GM10266 (cell line): Measurements from ENCODE around the gene AGAP5.
A peak's percentile ranks its signal among the peaks of the same experiment; 100 is the strongest.
"Not testable (repeated sequence)": the region's sequence is repeated elsewhere in the genome, so short reads cannot be mapped to it uniquely, and the experiment has no call there.

Experiments used
- DNase-seq: peaks from one replicate; pipeline ENCODE4 v3.0.0; 2012; ENCODE audit errors: extremely low spot score
- CTCF ChIP-seq: IDR thresholded peaks from 2 replicates; pipeline ENCODE4 v1.5.1; 2012; ENCODE audit warnings: mild to moderate bottlenecking, low read depth; ENCODE audit not compliant: control insufficient read depth, insufficient read depth; ENCODE audit errors: missing control alignments

AGAP5 gene

DNA sequence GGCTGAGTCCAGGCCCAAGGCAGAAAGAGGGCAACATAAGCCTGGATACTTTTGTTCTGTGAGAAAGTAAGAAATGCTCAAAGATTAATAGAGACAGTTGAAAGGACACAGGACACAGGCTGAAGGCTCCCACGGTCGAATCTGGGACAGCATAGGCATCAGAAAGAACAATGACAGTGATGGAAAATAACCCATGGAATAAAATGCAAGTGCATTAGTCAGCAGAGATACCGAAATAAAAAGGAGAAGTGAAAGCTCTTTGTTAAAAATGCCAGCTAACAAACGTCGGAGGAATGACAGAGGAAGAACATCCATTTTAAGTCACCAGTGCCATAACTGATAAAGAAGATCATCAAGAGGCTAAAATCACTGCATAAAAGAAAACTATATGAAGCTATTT lies 19.6 kb upstream of the AGAP5 start:
- no peak for TF ChIP-seq CTCF
- DNase-seq = peak; percentile 44

DNA sequence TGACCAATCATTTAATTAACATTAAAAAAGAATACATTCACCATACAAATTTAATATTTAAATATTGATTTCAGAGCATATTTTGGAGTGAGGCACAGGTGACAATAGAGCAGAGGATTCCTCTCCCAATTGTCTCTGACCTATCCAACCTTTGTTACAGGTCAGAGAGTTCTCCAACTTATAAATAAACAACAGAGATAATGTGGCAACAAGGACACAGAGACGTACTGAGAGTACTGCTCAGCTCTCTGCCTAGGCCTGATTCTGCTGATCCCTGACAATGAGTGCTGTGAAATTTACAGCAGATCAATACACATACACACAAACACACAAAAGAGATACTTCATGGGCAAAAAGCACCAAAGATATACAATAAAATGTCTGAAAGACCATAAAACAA lies 18.3 kb upstream of the AGAP5 start:
- no peak for TF ChIP-seq CTCF
- no peak for DNase-seq

- DNase-seq = not testable (repeated sequence)
Observed at GRCh38 chr10:73715179-73716156, 17.6 kb upstream of the AGAP5 start.

- not testable (repeated sequence) for DNase-seq
Observed at GRCh38 chr10:73714483-73714882, 16.6 kb upstream of the AGAP5 start.

GRCh38 chr10:73713912-73714311 lies 16.0 kb upstream of the AGAP5 start:
- DNase-seq = not testable (repeated sequence)

DNA sequence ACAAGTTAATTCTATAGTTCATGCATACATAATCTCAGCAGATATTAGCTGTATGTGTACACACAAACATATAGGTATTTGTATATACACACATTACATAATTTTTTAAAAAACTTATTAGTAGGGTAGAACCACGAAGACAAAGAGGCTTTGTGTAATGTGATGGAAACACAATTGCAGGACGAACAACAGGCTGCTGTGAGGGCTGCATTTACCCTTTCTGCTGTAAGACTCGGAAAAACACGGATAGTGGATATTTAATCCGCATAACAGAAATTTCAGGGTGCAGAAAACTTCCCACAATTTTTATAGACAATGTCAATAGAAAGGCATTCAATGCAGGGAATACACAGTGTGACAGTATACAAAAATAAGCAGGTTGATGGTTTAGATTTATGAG lies 13.8 kb upstream of the AGAP5 start:
- not testable (repeated sequence) for DNase-seq

DNA sequence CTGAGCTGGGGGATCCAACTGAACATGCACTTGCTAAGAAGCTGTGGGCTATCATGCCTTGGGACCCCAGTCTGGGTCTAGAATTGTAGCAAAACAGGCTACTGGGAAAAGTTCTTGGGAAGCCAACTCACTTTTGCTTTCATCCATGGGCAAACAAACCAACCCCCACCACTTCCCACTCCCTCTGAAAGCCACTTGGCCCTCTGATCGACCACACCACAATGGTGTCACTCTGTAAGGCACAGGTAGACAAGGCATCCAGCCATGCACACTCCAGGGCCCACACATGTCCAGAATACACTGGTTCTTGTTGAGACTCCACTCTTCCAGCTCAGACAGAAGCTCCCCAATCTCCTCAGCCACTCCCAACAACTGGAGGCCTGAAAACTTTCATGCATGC lies 10.2 kb upstream of the AGAP5 start:
- not testable (repeated sequence) for DNase-seq

DNA sequence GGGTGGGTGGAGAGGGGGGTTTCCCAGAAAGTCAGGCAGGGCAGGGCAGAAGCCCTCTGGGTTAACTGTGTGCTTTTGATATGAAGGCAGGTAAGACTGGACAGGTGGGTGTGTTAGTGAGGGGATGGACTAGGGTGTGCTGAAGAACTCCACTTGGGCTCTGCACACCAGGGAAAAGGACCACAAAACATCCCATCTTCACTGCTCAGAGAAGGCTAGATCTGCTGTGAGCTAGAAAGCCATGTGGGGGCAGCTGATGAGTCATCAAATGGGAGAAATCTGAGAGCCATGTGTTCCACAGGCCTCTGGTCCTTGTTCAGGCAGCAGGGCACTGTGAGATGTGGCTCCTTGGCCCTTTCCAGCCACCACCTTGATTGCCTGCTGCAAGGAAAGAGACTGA lies 9.7 kb upstream of the AGAP5 start:
- not testable (repeated sequence) for DNase-seq

DNA sequence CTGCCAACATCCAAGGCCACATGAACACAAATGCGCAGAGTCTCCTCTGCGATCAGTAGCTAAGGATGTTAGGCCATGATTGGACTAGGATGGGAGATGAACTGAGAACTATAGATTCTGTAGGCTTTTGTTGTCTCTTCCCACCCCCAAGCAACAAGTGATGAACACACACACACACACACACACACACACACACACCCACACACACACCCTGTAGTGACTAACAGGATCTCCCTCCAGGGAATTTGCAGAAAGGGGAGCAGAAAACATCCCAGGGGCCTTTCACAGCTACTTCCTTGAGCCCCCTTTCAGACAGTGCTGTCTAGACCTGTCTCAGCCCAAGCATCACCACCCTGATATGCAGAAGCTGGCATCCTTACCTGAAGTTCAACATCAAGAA lies 8.6 kb upstream of the AGAP5 start:
- DNase-seq = not testable (repeated sequence)

GRCh38 chr10:73705506-73706072 lies 7.7 kb upstream of the AGAP5 start:
- not testable (repeated sequence) for DNase-seq

GRCh38 chr10:73703924-73704323 lies 6.0 kb upstream of the AGAP5 start:
- not testable (repeated sequence) for DNase-seq

DNA sequence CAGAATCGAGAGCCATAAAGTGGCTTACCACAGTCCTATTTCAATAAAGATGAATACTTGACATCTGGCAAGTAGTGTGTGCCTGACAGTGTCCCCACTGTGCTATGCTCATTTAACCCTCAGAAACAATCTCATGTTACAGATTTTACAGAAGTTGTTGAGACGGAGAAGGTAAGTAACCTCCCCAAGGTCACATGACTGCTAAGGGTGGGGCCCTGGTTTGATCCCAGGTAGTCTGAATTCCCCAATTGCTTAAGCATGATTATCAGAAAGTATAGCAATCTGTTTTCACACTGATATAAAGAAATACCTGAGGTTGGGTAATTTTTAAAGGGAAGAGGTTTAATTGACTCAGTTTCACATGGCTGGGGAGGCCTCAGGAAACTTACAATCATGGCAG lies 910 bp upstream of the AGAP5 start:
- not testable (repeated sequence) for DNase-seq

- DNase-seq = not testable (repeated sequence)
Observed at GRCh38 chr10:73695302-73695701, 2.6 kb downstream of the AGAP5 start.

DNA sequence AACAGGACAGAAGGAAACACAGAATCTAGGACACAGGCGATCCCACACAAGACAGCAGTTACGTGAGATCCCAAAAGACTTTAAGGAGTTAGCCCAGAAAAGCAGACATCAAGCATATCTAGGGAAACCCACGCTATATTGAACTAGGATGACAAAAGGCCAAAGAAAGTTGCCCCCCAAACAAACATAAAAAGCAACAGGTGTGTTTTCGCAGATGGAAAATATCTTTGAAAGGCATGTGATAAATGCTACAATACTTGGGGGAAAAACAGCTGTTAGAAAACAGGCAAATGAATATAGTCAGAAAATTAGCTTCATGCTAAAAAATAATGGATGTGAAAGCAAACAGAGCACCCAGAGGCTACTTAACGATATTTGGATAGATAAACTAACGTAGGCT lies 7.2 kb downstream of the AGAP5 start:
- DNase-seq = not testable (repeated sequence)

DNA sequence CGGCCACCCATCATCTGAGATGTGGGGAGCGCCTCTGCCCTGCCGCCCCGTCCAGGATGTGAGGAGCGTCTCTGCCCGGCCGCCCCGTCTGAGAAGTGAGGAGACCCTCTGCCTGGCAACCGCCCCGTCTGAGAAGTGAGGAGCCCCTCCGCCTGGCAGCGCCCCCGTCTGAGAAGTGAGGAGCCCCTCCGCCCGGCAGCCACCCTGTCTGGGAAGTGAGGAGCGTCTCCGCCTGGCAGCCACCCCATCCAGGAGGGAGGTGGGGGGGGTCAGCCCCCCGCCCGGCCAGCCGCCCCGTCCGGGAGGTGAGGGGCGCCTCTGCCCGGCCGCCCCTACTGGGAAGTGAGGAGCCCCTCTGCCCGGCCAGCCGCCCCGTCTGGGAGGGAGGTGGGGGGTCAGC lies 8.3 kb downstream of the AGAP5 start:
- not testable (repeated sequence) for DNase-seq

DNA sequence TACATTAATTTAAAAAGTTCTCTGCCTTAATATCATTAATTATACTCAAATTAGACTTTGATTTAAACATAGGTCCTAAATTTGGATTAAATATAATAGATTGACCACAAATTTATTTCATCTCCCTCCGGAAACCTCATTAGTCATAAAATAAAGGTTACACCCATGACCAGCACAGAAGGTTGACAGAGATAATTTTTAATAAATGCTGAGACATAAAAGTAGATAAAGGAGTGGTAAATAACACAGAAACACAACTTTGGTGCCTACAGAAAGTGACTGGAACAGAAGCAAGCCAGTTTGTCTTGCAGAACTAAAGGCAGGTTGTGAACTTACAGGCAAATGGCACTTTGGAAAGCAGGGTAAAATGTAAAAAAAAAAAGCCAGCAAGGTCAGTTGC lies 10.3 kb downstream of the AGAP5 start:
- not testable (repeated sequence) for DNase-seq

DNA sequence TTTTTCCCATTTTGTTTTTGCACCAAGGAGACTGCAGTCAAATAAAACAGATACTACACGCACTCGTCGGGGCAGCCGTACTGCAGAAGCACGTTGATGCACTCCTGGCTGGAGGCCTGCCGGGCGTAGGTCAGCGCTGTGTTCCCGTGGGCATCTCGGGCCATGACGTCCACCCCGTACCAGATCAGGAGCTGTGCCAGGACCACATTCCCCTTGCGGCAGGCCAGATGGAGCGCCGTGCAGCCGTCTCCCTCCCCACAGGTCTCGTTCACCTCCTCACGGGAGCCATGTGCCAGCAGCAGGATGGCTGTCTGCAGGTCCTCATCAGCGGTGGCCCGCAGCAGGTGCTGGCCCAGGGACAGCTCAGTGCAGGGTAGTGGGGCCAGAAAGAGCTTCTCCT lies 23.4 kb downstream of the AGAP5 start:
- DNase-seq = not testable (repeated sequence)

DNA sequence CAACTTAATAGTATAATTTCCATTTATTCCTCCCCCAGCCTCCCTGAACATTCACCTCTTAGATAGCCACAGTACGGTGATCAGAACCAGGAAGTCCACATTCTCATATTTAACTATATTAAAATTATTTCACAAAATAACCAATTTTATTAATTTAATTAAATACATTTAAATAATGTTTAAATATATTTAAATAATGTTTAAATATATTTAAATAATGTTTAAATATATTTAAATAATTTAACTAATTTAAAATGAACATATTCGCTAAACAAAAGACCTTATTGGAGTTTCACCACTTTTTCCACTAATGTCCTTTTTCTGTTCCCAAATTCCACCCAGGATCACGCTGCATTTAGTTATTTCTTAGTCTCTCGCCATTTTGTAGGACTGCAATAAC lies 29.5 kb downstream of the AGAP5 start:
- not testable (repeated sequence) for DNase-seq

DNA sequence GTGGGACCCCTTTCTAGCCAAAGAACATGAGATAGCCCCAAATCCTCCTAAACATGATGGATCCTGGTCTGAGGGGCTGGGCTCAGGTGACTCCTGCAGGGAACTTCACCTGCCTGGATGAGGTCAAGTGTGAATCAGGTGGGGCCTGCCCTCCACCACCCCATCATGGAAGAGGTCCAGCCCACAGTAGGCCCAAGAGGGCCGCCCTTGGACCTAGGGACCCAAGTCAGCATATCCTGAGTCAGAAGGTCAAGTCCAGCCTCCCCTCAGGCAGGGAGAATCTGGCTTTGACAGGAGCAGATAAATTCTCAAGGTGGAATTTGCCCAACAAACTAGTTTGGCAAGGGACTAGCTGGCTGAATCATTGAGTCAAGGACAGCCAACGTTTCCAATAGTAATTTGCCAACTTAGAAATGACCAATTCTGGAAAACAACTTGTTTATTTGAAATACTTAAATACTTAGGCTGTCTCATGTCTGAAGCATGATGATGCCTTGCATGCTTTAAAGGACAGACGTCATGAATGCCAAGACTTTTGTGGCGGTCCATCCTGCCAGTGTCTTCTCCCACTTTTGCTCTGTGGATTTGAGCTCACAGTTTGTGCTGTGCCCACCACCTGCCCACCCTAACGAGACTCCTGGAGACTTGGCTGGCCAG lies 31.6 kb downstream of the AGAP5 start:
- not testable (repeated sequence) for DNase-seq
